Neural progenitor cell (in vitro differentiated cells): Measurements from ENCODE around the gene ADM5. TPM values are rescaled to one million over a fixed set of nuclear protein-coding genes. Genes with fewer than 3 reads are reported as not detected.

Experiments
- DNase-seq: peaks from one replicate; pipeline ENCODE4 v3.0.0-alpha.2; 2016; ENCODE audit warnings: low spot score
- H2AFZ ChIP-seq: fragments of 200-600 bp; sonication (generic); replicated peaks from 2 replicates; pipeline ENCODE4 v1.6.1; 2016; ENCODE audit warnings: antibody characterized with exemption
- H3F3A ChIP-seq: fragments of 200-600 bp; sonication (generic); 2 replicates; pipeline ENCODE4 v1.6.1; 2016; ENCODE audit warnings: antibody characterized with exemption, low read depth
- H3K27ac ChIP-seq: fragments of 200-600 bp; sonication (generic); 2 replicates; pipeline ENCODE4 v1.5.1; 2016; ENCODE audit warnings: mild to moderate bottlenecking
- H3K27me3 ChIP-seq: fragments of 200-600 bp; sonication (generic); 2 replicates; pipeline ENCODE4 v1.6.1; 2016; ENCODE audit warnings: mild to moderate bottlenecking, moderate library complexity
- H3K36me3 ChIP-seq: fragments of 200-600 bp; sonication (generic); 2 replicates; pipeline ENCODE4 v1.5.1; 2016
- H3K4me1 ChIP-seq: fragments of 200-600 bp; sonication (generic); 2 replicates; pipeline ENCODE4 v1.6.1; 2016; ENCODE audit warnings: mixed run types
- H3K4me2 ChIP-seq: fragments of 200-600 bp; sonication (generic); 2 replicates; pipeline ENCODE4 v1.6.1; 2016
- H3K4me3 ChIP-seq: fragments of 200-600 bp; sonication (generic); 2 replicates; pipeline ENCODE4 v1.5.1; 2016
- H3K79me2 ChIP-seq: fragments of 200-600 bp; sonication (generic); 2 replicates; pipeline ENCODE4 v1.6.1; 2016; ENCODE audit warnings: low read depth
- H3K9ac ChIP-seq: fragments of 200-600 bp; sonication (generic); 2 replicates; pipeline ENCODE4 v1.6.1; 2016
- H3K9me3 ChIP-seq: fragments of 200-600 bp; sonication (generic); 2 replicates; pipeline ENCODE4 v1.5.1; 2016; ENCODE audit warnings: low read depth
- H4K20me1 ChIP-seq: fragments of 200-600 bp; sonication (generic); 2 replicates; pipeline ENCODE4 v1.6.1; 2016; ENCODE audit warnings: low read depth
- H3K27ac Mint-ChIP-seq: 3 replicates; pipeline ENCODE4 v1.8.0; 2021; ENCODE audit warnings: mixed read lengths
- H3K27me3 Mint-ChIP-seq: 2 replicates; pipeline ENCODE4 v1.8.0; 2022; ENCODE audit warnings: low read depth, mild to moderate bottlenecking, inconsistent platforms, moderate library complexity, mixed read lengths; ENCODE audit not compliant: insufficient read depth
- H3K36me3 Mint-ChIP-seq: 3 replicates; pipeline ENCODE4 v1.8.0; 2021; ENCODE audit warnings: mixed read lengths
- H3K4me1 Mint-ChIP-seq: 3 replicates; pipeline ENCODE4 v1.8.0; 2021; ENCODE audit warnings: mixed read lengths
- H3K4me3 Mint-ChIP-seq: 3 replicates; pipeline ENCODE4 v1.8.0; 2021; ENCODE audit warnings: mild to moderate bottlenecking, moderate library complexity, mixed read lengths
- H3K9me3 Mint-ChIP-seq: 3 replicates; pipeline ENCODE4 v1.8.0; 2020; ENCODE audit warnings: mixed read lengths
- CTCF ChIP-seq: fragments of 200-600 bp; sonication (generic); IDR thresholded peaks from 2 replicates; pipeline ENCODE4 v1.5.1; 2017; ENCODE audit warnings: antibody characterized with exemption, mild to moderate bottlenecking
- EZH2 ChIP-seq: fragments of 200-600 bp; sonication (generic); IDR thresholded peaks from 2 replicates; pipeline ENCODE4 v1.6.1; 2017; ENCODE audit warnings: antibody characterized with exemption, mild to moderate bottlenecking, moderate library complexity
- EZH2phosphoT487 ChIP-seq: fragments of 200-600 bp; sonication (generic); IDR thresholded peaks from 2 replicates; pipeline ENCODE4 v1.6.1; 2017; ENCODE audit warnings: antibody characterized with exemption
- total RNA-seq: library from RNA; depleted of rRNA; stranded (reverse); fragments of >200 nt; gene quantifications from 2 replicates; pipeline ENCODE4 v1.2.3, GENCODE V29; 2015; ENCODE audit warnings: low replicate concordance

Gene ADM5
- total RNA-seq, 1 donor from 2014 or later = 6.0 TPM

GRCh38 chr19:49660338-49660961 lies 28.9 kb upstream of the ADM5 start:
- no peak overlapping the region for H3K9ac ChIP-seq
- Mint-ChIP-seq H3K4me3 (no peak overlapping the region), H3K36me3 (peaks cover 25% of the 10 kb centered on the region), H3K27me3 (peaks cover 5% of the 10 kb centered on the region), H3K4me1 (peaks cover 5% of the 10 kb centered on the region), H3K27ac (no peak overlapping the region), H3K9me3 (no peaks in the 10 kb centered on the region)
- no peak overlapping the region for H3K27ac ChIP-seq
- no peak overlapping the region for H2AFZ ChIP-seq
- DNase-seq = no peak
- peaks cover 4% of the 10 kb centered on the region for H3K4me1 ChIP-seq
- no peaks in the 10 kb centered on the region for H3K27me3 ChIP-seq
- H3K4me3 ChIP-seq = no peak overlapping the region
- peaks cover 4% of the 10 kb centered on the region for H3K36me3 ChIP-seq
- no peak for TF ChIP-seq EZH2phosphoT487
- TF ChIP-seq EZH2 = no peak
- TF ChIP-seq CTCF = no peak
- no peaks in the 10 kb centered on the region for H3K9me3 ChIP-seq
- peaks cover 27% of the 10 kb centered on the region for H4K20me1 ChIP-seq
- H3K79me2 ChIP-seq = peaks cover 17% of the 10 kb centered on the region
- no peak overlapping the region for H3K4me2 ChIP-seq
- peaks cover 46% of the 10 kb centered on the region for H3F3A ChIP-seq

GRCh38 chr19:49662011-49662410 lies 27.4 kb upstream of the ADM5 start:
- Mint-ChIP-seq H3K27ac (no peak overlapping the region), H3K4me3 (no peak overlapping the region), H3K4me1 (peaks cover 9% of the 10 kb centered on the region), H3K36me3 (peaks cover 17% of the 10 kb centered on the region), H3K9me3 (no peaks in the 10 kb centered on the region), H3K27me3 (peaks cover 5% of the 10 kb centered on the region)
- Histone ChIP-seq H3K4me3 (no peak overlapping the region), H3F3A (peaks cover 43% of the 10 kb centered on the region), H3K4me2 (no peak overlapping the region), H3K9me3 (no peaks in the 10 kb centered on the region), H4K20me1 (peaks cover 19% of the 10 kb centered on the region), H3K27me3 (no peaks in the 10 kb centered on the region), H3K9ac (no peak overlapping the region), H3K79me2 (peaks cover 31% of the 10 kb centered on the region), H2AFZ (no peak overlapping the region), H3K27ac (no peak overlapping the region), H3K36me3 (peaks cover 4% of the 10 kb centered on the region), H3K4me1 (peaks cover 11% of the 10 kb centered on the region)
- DNase-seq = no peak
- TF ChIP-seq EZH2phosphoT487 (no peak), CTCF (no peak), EZH2 (no peak)

- TF ChIP-seq EZH2phosphoT487 = no peak
- TF ChIP-seq EZH2 = no peak
- TF ChIP-seq CTCF = no peak
- no peak overlapping the region for H3K27ac Mint-ChIP-seq
- H3F3A ChIP-seq = peaks cover 43% of the 10 kb centered on the region
- no peak overlapping the region for H2AFZ ChIP-seq
- H3K79me2 ChIP-seq = peaks cover 39% of the 10 kb centered on the region
- no peaks in the 10 kb centered on the region for H3K9me3 ChIP-seq
- peaks cover 19% of the 10 kb centered on the region for H4K20me1 ChIP-seq
- no peak overlapping the region for H3K4me2 ChIP-seq
- H3K27me3 ChIP-seq = no peaks in the 10 kb centered on the region
- no peaks in the 10 kb centered on the region for H3K9me3 Mint-ChIP-seq
- H3K4me3 ChIP-seq = no peak overlapping the region
- peaks cover 4% of the 10 kb centered on the region for H3K36me3 ChIP-seq
- H3K27ac ChIP-seq = no peak overlapping the region
- H3K4me3 Mint-ChIP-seq = peak overlapping the region; percentile 68
- DNase-seq = no peak
- no peak overlapping the region for H3K9ac ChIP-seq
- peaks cover 18% of the 10 kb centered on the region for H3K36me3 Mint-ChIP-seq
- H3K4me1 ChIP-seq = peaks cover 11% of the 10 kb centered on the region
- H3K27me3 Mint-ChIP-seq = peaks cover 5% of the 10 kb centered on the region
- H3K4me1 Mint-ChIP-seq = peaks cover 15% of the 10 kb centered on the region
Observed at GRCh38 chr19:49663224-49663623, 26.2 kb upstream of the ADM5 start.
